Activated B cell treated with CpG ODN at 0.5 μM for 24 hours (primary cell): ENCODE data around the gene HAUS7. TPM values are rescaled to one million over a fixed set of nuclear protein-coding genes. Genes with fewer than 3 reads are reported as not detected.
A peak's percentile ranks its signal among the peaks of the same experiment; 100 is the strongest.

Experiments used
- ATAC-seq: fragments of 200-7000 bp; cut with Tn5 transposase; one replicate; pipeline ENCODE4 v1.10.0; 2021; ENCODE audit warnings: low read depth, mild to moderate bottlenecking, moderate library complexity
- CTCF ChIA-PET: fragments of 350-600 bp; sonication (Branson Sonifier 250); formaldehyde crosslinking; loops from one replicate; lab custom pipeline; 2021; ENCODE audit warnings: antibody characterized with exemption; lab: Charles Lee
- POLR2A ChIA-PET: fragments of 350-600 bp; sonication (Branson Sonifier 250); formaldehyde crosslinking; loops from one replicate; lab custom pipeline; 2021; ENCODE audit warnings: antibody characterized with exemption; lab: Charles Lee
- DNase-seq: peaks from one replicate; pipeline ENCODE4 v3.0.0; 2022
- H3K27ac Mint-ChIP-seq: one replicate; pipeline ENCODE4 v1.8.0; 2020; ENCODE audit warnings: mixed read lengths
- H3K27me3 Mint-ChIP-seq: one replicate; pipeline ENCODE4 v1.8.0; 2021; ENCODE audit warnings: mixed read lengths
- H3K36me3 Mint-ChIP-seq: one replicate; pipeline ENCODE4 v1.8.0; 2021; ENCODE audit warnings: low read depth, mixed read lengths
- H3K4me1 Mint-ChIP-seq: one replicate; pipeline ENCODE4 v1.8.0; 2021; ENCODE audit warnings: mixed read lengths
- H3K4me3 Mint-ChIP-seq: one replicate; pipeline ENCODE4 v1.8.0; 2020; ENCODE audit warnings: mild to moderate bottlenecking, mixed read lengths
- H3K9me3 Mint-ChIP-seq: one replicate; pipeline ENCODE4 v1.8.0; 2020; ENCODE audit warnings: mixed read lengths
- intact Hi-C: fragments of 100-400 bp; cut with micrococcal nuclease; formaldehyde crosslinking; loops from one replicate; pipeline ENCODE4 v1.15.1; 2024
- total RNA-seq: library from RNA; stranded (reverse); gene quantifications from 2 replicates; pipeline ENCODE4 v1.2.3, GENCODE V29; 2022
- TF ChIP-seq, protein P1 (sequence below): fragments of 200-600 bp; IDR thresholded peaks from one replicate; pipeline ENCODE4 v1.8.0; 2022; ENCODE audit warnings: antibody characterized with exemption, mild to moderate bottlenecking

HAUS7 gene
- total RNA-seq, 1 donor from 2014 or later = 39.2 TPM

DNA sequence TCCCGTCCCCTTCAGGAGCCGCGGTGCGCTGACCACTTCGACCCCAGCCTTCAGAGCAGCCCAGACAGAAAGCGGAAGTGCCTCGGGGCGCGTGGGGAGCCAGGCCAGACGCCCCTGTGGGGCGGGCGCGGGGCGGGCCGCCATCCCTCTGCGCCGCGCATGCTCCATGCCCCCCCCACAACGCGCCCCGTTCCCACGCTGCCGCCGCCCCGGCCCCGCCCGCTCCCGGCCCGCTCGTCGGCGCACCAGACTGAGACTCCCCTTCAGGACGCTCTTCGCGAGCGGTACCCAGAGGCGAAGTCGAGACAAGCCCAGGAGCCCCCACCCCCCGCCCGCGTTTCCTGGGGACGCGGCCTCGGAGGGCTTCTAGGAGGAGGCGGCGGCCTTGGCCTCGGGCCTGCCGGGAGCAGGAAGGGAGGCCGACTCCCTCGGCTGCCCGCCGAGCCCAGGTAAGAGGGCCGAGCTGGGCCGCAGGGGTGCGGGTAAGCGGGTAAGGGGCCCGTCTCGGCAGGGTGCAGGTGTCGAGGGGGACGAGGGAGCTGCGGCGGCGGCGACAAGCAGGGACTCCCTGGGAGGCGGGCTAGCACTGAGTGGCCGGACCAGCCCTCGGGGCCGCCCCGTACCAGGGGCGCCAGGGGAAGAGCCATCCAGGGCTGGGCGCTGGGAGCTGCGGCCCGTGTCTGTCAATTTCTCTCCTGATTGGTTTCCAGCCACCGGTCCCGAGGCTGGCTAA is 59.0 kb downstream of the HAUS7 start, which contains the start of gene ZFP92:
ZFP92 (plus strand) TSS at position 218 of the 733 bp plus-strand sequence. CDS start 6,851 bp downstream, outside the sequence.
- DNase-seq (peak; percentile 43), ATAC-seq (peak; percentile 86)
- Mint-ChIP-seq H3K4me3 (peak within 1 kb of the TSS; percentile 75), H3K4me1 (peaks cover 10% of the 10 kb centered on the region), H3K36me3 (no peaks in the 10 kb centered on the region), H3K27ac (no peak within 1 kb of the TSS), H3K9me3 (no peaks in the 10 kb centered on the region), H3K27me3 (no peaks in the 10 kb centered on the region)
- intact Hi-C loops = loop anchor here (5.0 kb wide), 1 partner anchor 74 kb away; no protein-coding TSS in a partner anchor
- ChIA-PET CTCF (no interaction called here), POLR2A (no interaction called here)
- TF ChIP-seq, protein P1, sequence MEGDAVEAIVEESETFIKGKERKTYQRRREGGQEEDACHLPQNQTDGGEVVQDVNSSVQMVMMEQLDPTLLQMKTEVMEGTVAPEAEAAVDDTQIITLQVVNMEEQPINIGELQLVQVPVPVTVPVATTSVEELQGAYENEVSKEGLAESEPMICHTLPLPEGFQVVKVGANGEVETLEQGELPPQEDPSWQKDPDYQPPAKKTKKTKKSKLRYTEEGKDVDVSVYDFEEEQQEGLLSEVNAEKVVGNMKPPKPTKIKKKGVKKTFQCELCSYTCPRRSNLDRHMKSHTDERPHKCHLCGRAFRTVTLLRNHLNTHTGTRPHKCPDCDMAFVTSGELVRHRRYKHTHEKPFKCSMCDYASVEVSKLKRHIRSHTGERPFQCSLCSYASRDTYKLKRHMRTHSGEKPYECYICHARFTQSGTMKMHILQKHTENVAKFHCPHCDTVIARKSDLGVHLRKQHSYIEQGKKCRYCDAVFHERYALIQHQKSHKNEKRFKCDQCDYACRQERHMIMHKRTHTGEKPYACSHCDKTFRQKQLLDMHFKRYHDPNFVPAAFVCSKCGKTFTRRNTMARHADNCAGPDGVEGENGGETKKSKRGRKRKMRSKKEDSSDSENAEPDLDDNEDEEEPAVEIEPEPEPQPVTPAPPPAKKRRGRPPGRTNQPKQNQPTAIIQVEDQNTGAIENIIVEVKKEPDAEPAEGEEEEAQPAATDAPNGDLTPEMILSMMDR = no peak

DNA sequence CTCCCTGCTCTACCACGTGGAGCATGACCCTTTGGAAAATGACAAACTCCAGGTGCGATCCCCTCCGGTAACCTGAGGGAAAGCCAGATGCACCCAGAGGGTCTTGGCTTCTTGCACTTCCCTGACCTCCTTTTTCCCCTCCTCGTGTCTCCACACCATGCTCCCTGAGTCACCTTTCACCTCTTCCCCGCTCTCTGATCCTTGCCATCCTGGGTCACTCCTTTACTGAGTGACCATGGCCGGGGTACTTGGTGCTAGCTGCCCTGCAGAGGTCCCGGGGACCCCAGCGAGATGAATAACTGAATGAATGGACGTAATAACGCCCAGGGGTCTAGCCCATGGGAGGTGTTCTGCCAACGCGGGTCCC is 59.5 kb downstream of the HAUS7 start:
- ChIA-PET CTCF (no interaction called here), POLR2A (no interaction called here)
- H3K4me3 Mint-ChIP-seq = peak overlapping the region; percentile 72
- H3K27me3 Mint-ChIP-seq = no peaks in the 10 kb centered on the region
- H3K9me3 Mint-ChIP-seq = no peaks in the 10 kb centered on the region
- ATAC-seq (no peak), DNase-seq (no peak)
- H3K36me3 Mint-ChIP-seq = no peaks in the 10 kb centered on the region
- TF ChIP-seq, protein P1 = no peak
- H3K27ac Mint-ChIP-seq = no peak overlapping the region
- intact Hi-C loops = loop anchor here (5.0 kb wide), 1 partner anchor 74 kb away; no protein-coding TSS in a partner anchor
- H3K4me1 Mint-ChIP-seq = peaks cover 10% of the 10 kb centered on the region

DNA sequence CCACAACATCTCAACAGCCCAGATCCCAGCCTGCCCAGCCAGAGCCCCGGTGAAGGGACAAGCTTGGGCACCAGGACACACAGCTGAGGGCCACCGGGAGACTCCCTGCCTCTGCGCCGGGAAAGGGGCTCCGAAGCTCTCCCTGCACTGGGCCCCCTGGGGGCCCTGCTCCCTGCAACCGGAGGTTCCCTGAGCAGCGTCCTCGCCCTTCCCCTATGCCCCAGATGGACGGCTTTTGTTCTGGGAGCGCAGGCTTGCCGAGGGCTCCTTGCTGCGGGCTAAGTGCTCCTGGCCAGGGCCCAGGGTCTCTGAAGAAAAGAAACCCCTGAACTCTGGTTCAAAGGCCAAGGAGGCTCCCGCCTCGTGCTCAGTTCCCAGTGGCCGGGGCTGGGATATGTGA is 60.0 kb downstream of the HAUS7 start:
- ATAC-seq (no peak), DNase-seq (no peak)
- intact Hi-C loops = loop anchor here (5.0 kb wide), 1 partner anchor 73 kb away; no protein-coding TSS in a partner anchor
- H3K36me3 Mint-ChIP-seq = no peaks in the 10 kb centered on the region
- ChIA-PET CTCF (no interaction called here), POLR2A (no interaction called here)
- H3K4me1 Mint-ChIP-seq = peaks cover 10% of the 10 kb centered on the region
- no peaks in the 10 kb centered on the region for H3K27me3 Mint-ChIP-seq
- TF ChIP-seq, protein P1 = no peak
- no peak overlapping the region for H3K27ac Mint-ChIP-seq
- H3K9me3 Mint-ChIP-seq = no peaks in the 10 kb centered on the region
- H3K4me3 Mint-ChIP-seq = no peak overlapping the region

DNA sequence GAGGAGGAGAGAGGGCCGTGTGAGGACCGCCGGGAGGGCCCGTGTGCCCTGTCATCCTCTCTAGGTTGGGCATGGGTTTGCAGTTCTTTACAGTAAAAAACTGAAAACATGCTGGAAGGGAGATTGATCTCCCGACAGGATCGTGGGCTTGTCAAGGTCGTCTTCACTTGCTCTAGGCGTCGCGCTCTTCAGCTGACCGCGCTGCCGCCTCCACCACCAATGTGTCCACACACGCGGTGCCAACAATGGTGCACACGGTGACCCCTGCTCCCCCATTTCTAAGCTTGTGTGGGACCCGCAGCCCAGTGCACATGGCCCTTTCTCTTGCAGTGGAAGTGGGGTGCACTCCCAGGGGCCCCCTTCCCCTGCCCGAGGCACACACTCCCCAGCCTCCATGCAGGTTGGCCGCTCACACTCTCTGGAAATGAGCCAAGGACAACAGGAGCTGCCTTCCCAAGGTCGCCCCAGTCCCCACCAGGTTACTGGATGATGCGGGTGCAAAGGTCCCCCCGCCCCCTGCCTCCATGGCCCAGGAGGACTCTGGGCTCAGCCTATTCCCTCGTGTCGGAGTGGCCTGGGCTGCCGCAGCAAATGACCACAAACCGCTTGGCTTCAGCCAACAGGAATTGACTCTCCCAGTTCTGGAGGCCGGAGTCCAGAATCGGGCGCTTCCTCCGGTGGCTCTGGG is 60.8 kb downstream of the HAUS7 start:
- Mint-ChIP-seq H3K36me3 (no peaks in the 10 kb centered on the region), H3K9me3 (no peaks in the 10 kb centered on the region), H3K27me3 (no peaks in the 10 kb centered on the region), H3K27ac (no peak overlapping the region), H3K4me1 (peaks cover 10% of the 10 kb centered on the region), H3K4me3 (no peak overlapping the region)
- ChIA-PET POLR2A (interaction anchor here (0.6 kb wide), 1 partner anchor 75 kb away, joined by 3 read pairs; no protein-coding TSS in a partner anchor), CTCF (no interaction called here)
- TF ChIP-seq, protein P1 = no peak
- ATAC-seq = no peak
- no peak for DNase-seq
- intact Hi-C loops = loop anchor here (5.0 kb wide), 1 partner anchor 72 kb away; no protein-coding TSS in a partner anchor

DNA sequence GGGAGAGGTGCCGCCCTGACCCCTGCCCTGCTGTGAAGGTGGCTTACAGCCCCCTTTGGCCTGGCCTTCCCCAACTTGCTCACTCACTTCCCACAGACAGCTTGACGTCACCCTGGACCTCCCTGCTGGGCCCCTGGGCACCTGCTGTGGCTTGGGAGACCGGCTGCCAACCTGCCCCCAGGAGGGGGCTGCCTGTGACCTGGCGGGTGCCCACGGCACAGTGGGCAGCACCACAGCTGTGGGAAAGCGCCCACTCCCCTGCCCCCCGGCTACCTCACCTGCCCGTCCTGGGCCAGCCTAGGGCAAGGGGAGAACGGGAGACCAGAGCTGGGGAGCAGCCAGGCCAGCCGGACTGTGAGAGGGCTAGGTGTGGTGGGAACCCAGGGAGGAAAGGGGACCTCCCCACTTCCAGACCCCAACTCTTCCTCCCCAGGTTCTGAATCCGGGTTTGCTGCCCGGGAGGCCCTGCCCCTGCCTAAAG is 61.5 kb downstream of the HAUS7 start:
- Mint-ChIP-seq H3K4me3 (no peak overlapping the region), H3K4me1 (peaks cover 10% of the 10 kb centered on the region), H3K27me3 (no peaks in the 10 kb centered on the region), H3K36me3 (no peaks in the 10 kb centered on the region), H3K9me3 (no peaks in the 10 kb centered on the region), H3K27ac (no peak overlapping the region)
- TF ChIP-seq, protein P1 = no peak
- ChIA-PET POLR2A (interaction anchor here (0.6 kb wide), 1 partner anchor 75 kb away, joined by 3 read pairs; no protein-coding TSS in a partner anchor), CTCF (no interaction called here)
- intact Hi-C loops = no loop called here
- no peak for ATAC-seq
- no peak for DNase-seq
